Measurements from ENCODE around the gene ANO7. TPM values are rescaled to one million over a fixed set of nuclear protein-coding genes. Genes with fewer than 3 reads are reported as not detected.

ANO7 gene
- total RNA-seq, 1 donor from 2014 or later, result 2.2 TPM

- H3K27ac Mint-ChIP-seq (ENCODE audit: unreplicated experiment), result no peak overlapping the region
- H3K27me3 Mint-ChIP-seq (ENCODE audit: low read depth), result no peaks in the 10 kb centered on the region
- DNase-seq (ENCODE audit: low spot score), result no peak
- no peak overlapping the region for H3K4me3 Mint-ChIP-seq (ENCODE audit: unreplicated experiment)
- no peaks in the 10 kb centered on the region for H3K9me3 Mint-ChIP-seq (ENCODE audit: low read depth)
- H3K4me1 Mint-ChIP-seq (ENCODE audit: low read depth), result peaks cover 11% of the 10 kb centered on the region
- no peak for TF ChIP-seq CTCF (IDR thresholded peaks at IDR 0.05)
- H3K36me3 Mint-ChIP-seq (ENCODE audit: low read depth), result peaks cover 19% of the 10 kb centered on the region
Measured at GRCh38 chr2:241163601-241164118, 24.8 kb upstream of the ANO7 start.

- H3K27ac Mint-ChIP-seq (ENCODE audit: unreplicated experiment), result no peak overlapping the region
- no peak overlapping the region for H3K4me3 Mint-ChIP-seq (ENCODE audit: unreplicated experiment)
- peaks cover 39% of the 10 kb centered on the region for H3K36me3 Mint-ChIP-seq (ENCODE audit: low read depth)
- DNase-seq (ENCODE audit: low spot score), result no peak
- H3K27me3 Mint-ChIP-seq (ENCODE audit: low read depth), result no peaks in the 10 kb centered on the region
- peaks cover 21% of the 10 kb centered on the region for H3K9me3 Mint-ChIP-seq (ENCODE audit: low read depth)
- no peaks in the 10 kb centered on the region for H3K4me1 Mint-ChIP-seq (ENCODE audit: low read depth)
- no peak for TF ChIP-seq CTCF (IDR thresholded peaks at IDR 0.05)
Measured at GRCh38 chr2:241168366-241168765, 20.1 kb upstream of the ANO7 start.

GRCh38 chr2:241173557-241173956 lies 14.9 kb upstream of the ANO7 start:
- no peaks in the 10 kb centered on the region for H3K27me3 Mint-ChIP-seq (ENCODE audit: low read depth)
- H3K27ac Mint-ChIP-seq (ENCODE audit: unreplicated experiment), result no peak overlapping the region
- peaks cover 40% of the 10 kb centered on the region for H3K36me3 Mint-ChIP-seq (ENCODE audit: low read depth)
- no peaks in the 10 kb centered on the region for H3K4me1 Mint-ChIP-seq (ENCODE audit: low read depth)
- no peak overlapping the region for H3K4me3 Mint-ChIP-seq (ENCODE audit: unreplicated experiment)
- peaks cover 21% of the 10 kb centered on the region for H3K9me3 Mint-ChIP-seq (ENCODE audit: low read depth)
- DNase-seq (ENCODE audit: low spot score), result no peak
- no peak for TF ChIP-seq CTCF (IDR thresholded peaks at IDR 0.05)

GRCh38 chr2:241177526-241178334 lies 10.7 kb upstream of the ANO7 start:
- H3K27ac Mint-ChIP-seq (ENCODE audit: unreplicated experiment), result no peak overlapping the region

GRCh38 chr2:241178961-241179360 lies 9.5 kb upstream of the ANO7 start:
- no peaks in the 10 kb centered on the region for H3K4me1 Mint-ChIP-seq (ENCODE audit: low read depth)
- DNase-seq (ENCODE audit: low spot score), result no peak
- no peak for TF ChIP-seq CTCF (IDR thresholded peaks at IDR 0.05)
- no peak overlapping the region for H3K4me3 Mint-ChIP-seq (ENCODE audit: unreplicated experiment)
- no peaks in the 10 kb centered on the region for H3K9me3 Mint-ChIP-seq (ENCODE audit: low read depth)
- H3K27ac Mint-ChIP-seq (ENCODE audit: unreplicated experiment), result no peak overlapping the region
- H3K36me3 Mint-ChIP-seq (ENCODE audit: low read depth), result peaks cover 11% of the 10 kb centered on the region
- no peaks in the 10 kb centered on the region for H3K27me3 Mint-ChIP-seq (ENCODE audit: low read depth)

More at GRCh38 chr2:241177526-241178334, 10.7 kb upstream of the ANO7 start:
- Mint-ChIP-seq H3K4me3 (ENCODE audit: unreplicated experiment) (no peak overlapping the region), H3K27me3 (ENCODE audit: low read depth) (no peaks in the 10 kb centered on the region), H3K36me3 (ENCODE audit: low read depth) (peaks cover 17% of the 10 kb centered on the region), H3K4me1 (ENCODE audit: low read depth) (no peaks in the 10 kb centered on the region), H3K9me3 (ENCODE audit: low read depth) (no peaks in the 10 kb centered on the region)
- no peak for TF ChIP-seq CTCF (IDR thresholded peaks at IDR 0.05)
- DNase-seq (ENCODE audit: low spot score), result peak; percentile 72
